ENCODE data around the gene CHD9. TPM values are rescaled to one million over a fixed set of nuclear protein-coding genes. Genes with fewer than 3 reads are reported as not detected.
"Not testable (repeated sequence)": the region's sequence is repeated elsewhere in the genome, so short reads cannot be mapped to it uniquely, and the experiment has no call there.

The CHD9 gene
- total RNA-seq, 2 donors from 2014 or later = 39.2 to 66.1 TPM

GRCh38 chr16:53069772-53070171, 15.0 kb downstream of the CHD9 start:
- Histone ChIP-seq H3K9me3 (no peaks in the 10 kb centered on the region), H3K27ac (no peak overlapping the region), H3K4me3 (no peak overlapping the region), H3K9ac (ENCODE audit: low read depth in 2 of 2, low read length in 2 of 2) (no peak overlapping the region), H3K27me3 (no peaks in the 10 kb centered on the region), H3K36me3 (no peaks in the 10 kb centered on the region), H3K4me1 (no peaks in the 10 kb centered on the region)
- TF ChIP-seq CTCF (IDR thresholded peaks at IDR 0.05) = no peak
- intact Hi-C loops (cut with DNase I) = no loop called here
- DNase-seq = no peak

GRCh38 chr16:53071748-53072301, 17.0 kb downstream of the CHD9 start:
- no peaks in the 10 kb centered on the region for H3K4me1 ChIP-seq
- H3K27ac ChIP-seq = no peak overlapping the region
- TF ChIP-seq CTCF (IDR thresholded peaks at IDR 0.05) = no peak
- H3K27me3 ChIP-seq = no peaks in the 10 kb centered on the region
- no peaks in the 10 kb centered on the region for H3K9me3 ChIP-seq
- intact Hi-C loops (cut with DNase I) = no loop called here
- H3K36me3 ChIP-seq = no peaks in the 10 kb centered on the region
- no peak overlapping the region for H3K4me3 ChIP-seq
- no peak for DNase-seq
- no peak overlapping the region for H3K9ac ChIP-seq (ENCODE audit: low read depth in 2 of 2, low read length in 2 of 2)

DNA sequence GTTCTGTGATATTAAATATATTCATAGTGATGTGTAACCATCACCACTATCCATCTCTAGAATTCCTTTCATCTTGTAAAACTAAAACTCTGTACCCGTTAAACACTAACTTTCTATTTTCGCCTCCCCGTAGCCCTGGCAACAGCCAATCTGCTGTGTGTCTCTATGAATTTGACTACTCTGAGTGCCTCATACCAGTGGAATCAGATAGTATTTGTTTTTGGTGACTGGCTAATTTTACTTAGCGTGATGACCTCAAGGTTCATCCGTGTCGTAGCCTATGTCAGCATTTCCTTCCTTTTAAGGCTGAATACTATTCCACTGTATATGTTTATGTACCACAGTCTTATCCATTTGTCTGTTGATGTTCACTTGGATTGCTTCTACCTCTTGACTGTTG, 18.2 kb downstream of the CHD9 start:
- no peaks in the 10 kb centered on the region for H3K9me3 ChIP-seq
- no peaks in the 10 kb centered on the region for H3K36me3 ChIP-seq
- H3K4me3 ChIP-seq = no peak overlapping the region
- intact Hi-C loops (cut with DNase I) = no loop called here
- DNase-seq = no peak
- H3K27me3 ChIP-seq = no peaks in the 10 kb centered on the region
- no peak for TF ChIP-seq CTCF (IDR thresholded peaks at IDR 0.05)
- no peak overlapping the region for H3K27ac ChIP-seq
- H3K9ac ChIP-seq (ENCODE audit: low read depth in 2 of 2, low read length in 2 of 2) = no peak overlapping the region
- no peaks in the 10 kb centered on the region for H3K4me1 ChIP-seq

- intact Hi-C loops (cut with DNase I); H3K9me3 ChIP-seq; H3K27ac ChIP-seq; H3K36me3 ChIP-seq; H3K9ac ChIP-seq (ENCODE audit: low read depth in 2 of 2, low read length in 2 of 2); H3K27me3 ChIP-seq; H3K4me1 ChIP-seq; DNase-seq; H3K4me3 ChIP-seq: not testable (repeated sequence)
Measured at GRCh38 chr16:53074296-53074695, 19.5 kb downstream of the CHD9 start.

DNA sequence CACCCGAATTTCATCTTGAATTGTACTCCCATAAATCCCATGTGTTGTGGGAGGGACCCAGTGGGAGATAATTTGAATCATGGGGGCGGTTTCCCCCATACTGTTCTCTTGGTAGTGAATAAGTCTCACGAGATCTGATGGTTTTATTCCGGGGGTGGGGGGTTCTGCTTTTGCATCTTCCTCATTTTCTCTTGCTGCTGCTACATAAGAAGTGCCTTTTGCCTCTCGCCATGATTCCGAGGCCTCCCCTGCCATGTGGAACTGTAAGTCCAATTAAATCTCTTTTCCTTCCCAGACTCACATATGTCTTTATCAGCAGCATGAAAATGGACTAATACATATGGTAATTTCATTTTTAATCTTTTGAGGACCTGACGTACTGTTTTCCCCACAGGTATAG, 20.7 kb downstream of the CHD9 start:
- H3K9me3 ChIP-seq; intact Hi-C loops (cut with DNase I); H3K4me1 ChIP-seq; H3K36me3 ChIP-seq; H3K27me3 ChIP-seq; DNase-seq; H3K27ac ChIP-seq; H3K4me3 ChIP-seq; H3K9ac ChIP-seq (ENCODE audit: low read depth in 2 of 2, low read length in 2 of 2): not testable (repeated sequence)

GRCh38 chr16:53078247-53078646, 23.5 kb downstream of the CHD9 start:
- intact Hi-C loops (cut with DNase I) = no loop called here
- Histone ChIP-seq H3K27ac (no peak overlapping the region), H3K36me3 (no peaks in the 10 kb centered on the region), H3K9me3 (no peaks in the 10 kb centered on the region), H3K4me1 (no peaks in the 10 kb centered on the region), H3K9ac (ENCODE audit: low read depth in 2 of 2, low read length in 2 of 2) (no peak overlapping the region), H3K27me3 (no peaks in the 10 kb centered on the region), H3K4me3 (no peak overlapping the region)
- no peak for DNase-seq
- no peak for TF ChIP-seq CTCF (IDR thresholded peaks at IDR 0.05)
